ENCODE measurements around the gene PLLP. TPM values are rescaled to one million over a fixed set of nuclear protein-coding genes. Genes with fewer than 3 reads are reported as not detected.

PLLP gene
- total and polyA plus RNA-seq, 9 of the 15 experiments (the other 6 are each of a cell fraction or from before 2014, with no cell fraction given) = 0.09 to 0.96 (median 0.27) TPM

DNA sequence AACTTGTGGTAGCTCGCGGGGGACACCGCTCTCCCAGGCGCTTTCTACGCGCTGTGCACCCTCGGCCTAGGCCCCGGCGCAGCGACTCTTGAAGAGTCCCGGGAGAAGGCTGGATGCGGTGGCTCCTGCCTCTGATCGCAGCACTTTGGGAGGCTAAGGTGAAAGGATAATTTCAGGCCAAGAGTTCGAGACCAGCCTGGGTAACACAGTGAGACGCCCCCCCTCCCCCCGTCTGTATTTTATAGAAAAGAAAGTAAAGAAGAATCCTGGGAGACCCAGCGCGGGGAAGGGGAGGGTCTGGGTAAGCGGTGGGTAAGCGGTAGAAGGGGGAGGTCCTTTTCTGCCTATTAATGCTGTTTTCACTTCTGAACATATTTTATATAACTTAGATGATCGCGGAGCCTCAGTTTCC, 486 bp upstream of the PLLP start:
- ChIA-PET POLR2A (interaction anchor here (0.6 kb wide), 1 partner anchor 199 kb away, joined by 3 read pairs; no protein-coding TSS in a partner anchor), CTCF (ENCODE audit: low intra/inter-chr PET ratio) (no interaction called here)
- DNase-seq (ENCODE audit: extremely low read depth in 1 of 4, low spot score in 3 of 4) (no peak), FAIRE-seq (no peak), ATAC-seq (peak; percentile 78)
- in situ Hi-C loops (cut with MboI) = no loop called here
- 15% methylated on average over 16 of the region's 22 CpGs for WGBS (ENCODE audit: insufficient coverage, low coverage, missing lambda C conversion rate)
- peak overlapping the region; percentile 96 for H2AFZ ChIP-seq (ENCODE audit: low read depth, low read length)
- H3K4me1 ChIP-seq (replicated peaks in 1 of 2; ENCODE audit: control insufficient read depth in 2 of 2, insufficient read depth in 2 of 2, low read length in 2 of 2) = peaks cover 4 to 19% of the 10 kb centered on the region in 2 experiments; a peak in 4 of 5 replicates
- no TSS peak for BruUV-seq (replicated peaks)
- H3K4me3 ChIP-seq = peak overlapping the region; percentile 59
- peak overlapping the region; percentile 51 to 92; a peak in 3 of 4 replicates for H3K9ac ChIP-seq (ENCODE audit: insufficient read depth in 1 of 2, low read depth in 2 of 2, low read length in 2 of 2)
- H3K79me2 ChIP-seq (ENCODE audit: control insufficient read depth, insufficient read depth, low read length) = no peaks in the 10 kb centered on the region
- H3K36me3 ChIP-seq (ENCODE audit: control insufficient read depth, insufficient read depth, low read length) = no peaks in the 10 kb centered on the region
- peaks cover 4 to 19% of the 10 kb centered on the region in 2 experiments; a peak in 4 of 5 replicates for H3K27me3 ChIP-seq (ENCODE audit: control insufficient read depth in 2 of 2, insufficient read depth in 2 of 2, low read length in 2 of 2)
- H3K27ac ChIP-seq (ENCODE audit: extremely low read depth, low read depth, low read length) = no peak overlapping the region
- intact Hi-C loops (cut with micrococcal nuclease) = no loop called here
- no peaks in the 10 kb centered on the region for H3K9me3 ChIP-seq (replicated peaks; ENCODE audit: control insufficient read depth, insufficient read depth, low read depth, low read length)
- peak overlapping the region; percentile 73 for H3K4me2 ChIP-seq (ENCODE audit: insufficient read depth, low read length)
- no peaks in the 10 kb centered on the region for H4K20me1 ChIP-seq (replicated peaks; ENCODE audit: control insufficient read depth, insufficient read depth, low read length)
- no peaks in the 10 kb centered on the region for H3K9me1 ChIP-seq (ENCODE audit: control insufficient read depth, insufficient read depth, low read length)
- 0 out of 2 replicates have a peak, but pooled peaks have one; percentile 2 for TF ChIP-seq MTA3 (IDR thresholded peaks at IDR 0.05; ENCODE audit: borderline replicate concordance)
- TF ChIP-seq ZNF3 (CRISPR knock-in tag; IDR thresholded peaks at IDR 0.05) = no peak
- no peak for TF ChIP-seq PCBP1 (IDR thresholded peaks at IDR 0.05; ENCODE audit: low read depth, low read length, poor library complexity, severe bottlenecking)
- TF ChIP-seq CHD1 (IDR thresholded peaks at IDR 0.05; ENCODE audit: low read length) = no peak
- no peak for TF ChIP-seq ESRRB (CRISPR knock-in tag; IDR thresholded peaks at IDR 0.05; ENCODE audit: borderline replicate concordance)
- no peak for TF ChIP-seq KDM2B (CRISPR knock-in tag; IDR thresholded peaks at IDR 0.05)
- no peak for TF ChIP-seq YY1 (IDR thresholded peaks at IDR 0.05; ENCODE audit: borderline replicate concordance in 1 of 3, control insufficient read depth in 1 of 3, extremely low read depth in 1 of 3, insufficient read depth in 3 of 3, insufficient read length in 1 of 3, insufficient replicate concordance in 2 of 3, low read depth in 1 of 3, low read length in 2 of 3)
- TF ChIP-seq ADNP (tag; IDR thresholded peaks at IDR 0.05) = peak; percentile 82
- TF ChIP-seq, protein P1, sequence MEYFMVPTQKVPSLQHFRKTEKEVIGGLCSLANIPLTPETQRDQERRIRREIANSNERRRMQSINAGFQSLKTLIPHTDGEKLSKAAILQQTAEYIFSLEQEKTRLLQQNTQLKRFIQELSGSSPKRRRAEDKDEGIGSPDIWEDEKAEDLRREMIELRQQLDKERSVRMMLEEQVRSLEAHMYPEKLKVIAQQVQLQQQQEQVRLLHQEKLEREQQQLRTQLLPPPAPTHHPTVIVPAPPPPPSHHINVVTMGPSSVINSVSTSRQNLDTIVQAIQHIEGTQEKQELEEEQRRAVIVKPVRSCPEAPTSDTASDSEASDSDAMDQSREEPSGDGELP (CRISPR knock-in tag; IDR thresholded peaks at IDR 0.05; ENCODE audit: borderline replicate concordance) = no peak
- no peak for TF ChIP-seq ZNF197 (CRISPR knock-in tag; IDR thresholded peaks at IDR 0.05; ENCODE audit: low read depth)
- TF ChIP-seq RBM22 (IDR thresholded peaks at IDR 0.05; ENCODE audit: low read depth, low read length, poor library complexity, severe bottlenecking) = no peak
- TF ChIP-seq, protein P2, sequence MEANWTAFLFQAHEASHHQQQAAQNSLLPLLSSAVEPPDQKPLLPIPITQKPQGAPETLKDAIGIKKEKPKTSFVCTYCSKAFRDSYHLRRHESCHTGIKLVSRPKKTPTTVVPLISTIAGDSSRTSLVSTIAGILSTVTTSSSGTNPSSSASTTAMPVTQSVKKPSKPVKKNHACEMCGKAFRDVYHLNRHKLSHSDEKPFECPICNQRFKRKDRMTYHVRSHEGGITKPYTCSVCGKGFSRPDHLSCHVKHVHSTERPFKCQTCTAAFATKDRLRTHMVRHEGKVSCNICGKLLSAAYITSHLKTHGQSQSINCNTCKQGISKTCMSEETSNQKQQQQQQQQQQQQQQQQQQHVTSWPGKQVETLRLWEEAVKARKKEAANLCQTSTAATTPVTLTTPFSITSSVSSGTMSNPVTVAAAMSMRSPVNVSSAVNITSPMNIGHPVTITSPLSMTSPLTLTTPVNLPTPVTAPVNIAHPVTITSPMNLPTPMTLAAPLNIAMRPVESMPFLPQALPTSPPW (CRISPR knock-in tag; IDR thresholded peaks at IDR 0.05) = peak; percentile 23; the same call in 1 of the 2 replicates
- no peak for TF ChIP-seq MCM7 (IDR thresholded peaks at IDR 0.05)
- TF ChIP-seq, protein P3, sequence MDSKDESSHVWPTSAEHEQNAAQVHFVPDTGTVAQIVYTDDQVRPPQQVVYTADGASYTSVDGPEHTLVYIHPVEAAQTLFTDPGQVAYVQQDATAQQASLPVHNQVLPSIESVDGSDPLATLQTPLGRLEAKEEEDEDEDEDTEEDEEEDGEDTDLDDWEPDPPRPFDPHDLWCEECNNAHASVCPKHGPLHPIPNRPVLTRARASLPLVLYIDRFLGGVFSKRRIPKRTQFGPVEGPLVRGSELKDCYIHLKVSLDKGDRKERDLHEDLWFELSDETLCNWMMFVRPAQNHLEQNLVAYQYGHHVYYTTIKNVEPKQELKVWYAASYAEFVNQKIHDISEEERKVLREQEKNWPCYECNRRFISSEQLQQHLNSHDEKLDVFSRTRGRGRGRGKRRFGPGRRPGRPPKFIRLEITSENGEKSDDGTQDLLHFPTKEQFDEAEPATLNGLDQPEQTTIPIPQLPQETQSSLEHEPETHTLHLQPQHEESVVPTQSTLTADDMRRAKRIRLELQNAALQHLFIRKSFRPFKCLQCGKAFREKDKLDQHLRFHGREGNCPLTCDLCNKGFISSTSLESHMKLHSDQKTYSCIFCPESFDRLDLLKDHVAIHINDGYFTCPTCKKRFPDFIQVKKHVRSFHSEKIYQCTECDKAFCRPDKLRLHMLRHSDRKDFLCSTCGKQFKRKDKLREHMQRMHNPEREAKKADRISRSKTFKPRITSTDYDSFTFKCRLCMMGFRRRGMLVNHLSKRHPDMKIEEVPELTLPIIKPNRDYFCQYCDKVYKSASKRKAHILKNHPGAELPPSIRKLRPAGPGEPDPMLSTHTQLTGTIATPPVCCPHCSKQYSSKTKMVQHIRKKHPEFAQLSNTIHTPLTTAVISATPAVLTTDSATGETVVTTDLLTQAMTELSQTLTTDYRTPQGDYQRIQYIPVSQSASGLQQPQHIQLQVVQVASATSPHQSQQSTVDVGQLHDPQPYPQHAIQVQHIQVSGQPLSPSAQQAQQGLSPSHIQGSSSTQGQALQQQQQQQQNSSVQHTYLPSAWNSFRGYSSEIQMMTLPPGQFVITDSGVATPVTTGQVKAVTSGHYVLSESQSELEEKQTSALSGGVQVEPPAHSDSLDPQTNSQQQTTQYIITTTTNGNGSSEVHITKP (IDR thresholded peaks at IDR 0.05; ENCODE audit: partially characterized antibody) = no peak
- no peak for TF ChIP-seq KAT8 (IDR thresholded peaks at IDR 0.05; ENCODE audit: low read depth)
- TF ChIP-seq MIER1 (IDR thresholded peaks at IDR 0.05; ENCODE audit: low read depth) = no peak

All from K562 (cell line).